Measurements from ENCODE around the gene IFI27L1.
A peak's percentile ranks its signal among the peaks of the same experiment; 100 is the strongest.

GRCh38 chr14:94132285-94132887 lies 51.3 kb downstream of the IFI27L1 start:
- TF ChIP-seq CTCF (IDR thresholded peaks at IDR 0.05) (peak; percentile 30 to 75 (median 69)), POLR2A (IDR thresholded peaks at IDR 0.05) (no peak)

Data from upper lobe of left lung (tissue), 4 donors.